K562 (cell line): ENCODE data around the gene IL4I1. TPM values are rescaled to one million over a fixed set of nuclear protein-coding genes. Genes with fewer than 3 reads are reported as not detected.

Source experiments
- ATF4 ChIP-seq: fragments of 450-650 bp; formaldehyde crosslinking; IDR thresholded peaks from 2 replicates; pipeline ENCODE4 v1.4.0; 2022; ENCODE audit warnings: mild to moderate bottlenecking, moderate library complexity
- CC2D1A ChIP-seq: fragments of 450-650 bp; IDR thresholded peaks from 2 replicates; pipeline ENCODE4 v1.6.1; 2017; ENCODE audit warnings: mild to moderate bottlenecking
- CLOCK ChIP-seq: fragments of 250-450 bp; sonication (Bioruptor Pico); IDR thresholded peaks from 2 replicates; pipeline ENCODE4 v1.4.0; 2020; ENCODE audit warnings: mild to moderate bottlenecking, moderate library complexity, borderline replicate concordance
- DMBX1 ChIP-seq: fragments of 250-450 bp; sonication (Bioruptor Pico); IDR thresholded peaks from 2 replicates; pipeline ENCODE4 v1.8.0; 2022; ENCODE audit warnings: inconsistent platforms, mild to moderate bottlenecking, moderate library complexity, borderline replicate concordance
- DPF2 ChIP-seq: fragments of 450-650 bp; IDR thresholded peaks from 2 replicates; pipeline ENCODE4 v1.6.1; 2016
- ELF1 ChIP-seq: fragments of 200-800 bp; sonication (Bioruptor generic); IDR thresholded peaks from 2 replicates; pipeline ENCODE4 v1.6.1; 2016; ENCODE audit warnings: missing genetic modification characterization, missing compliant biosample characterization
- FOXJ3 ChIP-seq: sonication (generic); formaldehyde crosslinking; IDR thresholded peaks from 2 replicates; pipeline ENCODE4 v1.4.0; 2020; ENCODE audit warnings: mild to moderate bottlenecking, missing genetic modification reagents
- LEF1 ChIP-seq: fragments of 450-650 bp; IDR thresholded peaks from 2 replicates; pipeline ENCODE4 v1.6.1; 2016; ENCODE audit warnings: mild to moderate bottlenecking
- MCM3 ChIP-seq: fragments of 450-650 bp; IDR thresholded peaks from 2 replicates; pipeline ENCODE4 v1.6.1; 2016
- PKNOX1 ChIP-seq: fragments of 450-650 bp; IDR thresholded peaks from 2 replicates; pipeline ENCODE4 v1.6.1; 2016
- RFX7 ChIP-seq: fragments of 250-450 bp; sonication (Bioruptor Pico); IDR thresholded peaks from 2 replicates; pipeline ENCODE4 v1.5.1; 2021; ENCODE audit warnings: mild to moderate bottlenecking
- TBP ChIP-seq: optimal IDR thresholded peaks from 2 replicates; pipeline ENCODE3; 2011; ENCODE audit warnings: low read depth, low read length, improper control_type of control experiment
- TEAD4 ChIP-seq, 2 experiments: sonication (generic) in 1 of 2; formaldehyde crosslinking in 1 of 2; IDR thresholded peaks; 2 replicates each; pipeline versions ENCODE4 v1.6.1 to v1.8.0; 2012 to 2022; ENCODE audit warnings: borderline replicate concordance in 1 of 2, inconsistent platforms in 1 of 2, low read length in 1 of 2, mild to moderate bottlenecking in 1 of 2, missing genetic modification reagents in 1 of 2
- USF2 ChIP-seq: sonication (generic); formaldehyde crosslinking; IDR thresholded peaks from 2 replicates; pipeline ENCODE4 v1.5.0; 2020; ENCODE audit warnings: missing genetic modification reagents
- ZNF740 ChIP-seq, 3 experiments: fragments of 200-800 bp in 1 of 3; sonication (Bioruptor generic) in 1 of 3; sonication (generic) in 1 of 3; formaldehyde crosslinking in 1 of 3; IDR thresholded peaks; 2 replicates each; pipeline versions ENCODE4 v1.6.1 to v1.8.0; 2016 to 2022; ENCODE audit warnings: mild to moderate bottlenecking in 2 of 3, missing compliant biosample characterization in 2 of 3, missing genetic modification characterization in 2 of 3, missing genetic modification reagents in 1 of 3
- ZNF77 ChIP-seq: fragments of 250-450 bp; sonication (Bioruptor Pico); IDR thresholded peaks from 2 replicates; pipeline ENCODE4 v1.5.0; 2020
- polyA plus RNA-seq, 8 experiments: library from polyadenylated mRNA; depleted of rRNA in 4 of 8; stranded (reverse) in 5 of 8; unstranded in 3 of 8; fragments of >200 nt; fragmentation: Nextera tagmentation in 2 of 8; fragmentation: Illumina TruSeq in 1 of 8; extraction: Ambion mirVana in 2 of 8; extraction: Trizol in 1 of 8; gene quantifications; 2 replicates each; pipeline versions ENCODE4 v1.2.1 to v1.2.3, GENCODE V29; 2011 to 2014; ENCODE audit warnings: inconsistent platforms in 1 of 8, missing spikeins in 1 of 8
- total RNA-seq, 7 experiments: library from RNA; depleted of rRNA in 6 of 7; stranded (reverse); fragments of >200 nt in 6 of 7; fragmentation: Illumina TruSeq in 2 of 7; extraction: Trizol in 2 of 7; gene quantifications; 2 replicates each; pipeline versions ENCODE4 v1.2.1 to v1.2.3, GENCODE V29; 2011 to 2021; ENCODE audit warnings: low replicate concordance in 1 of 7
- TF ChIP-seq, protein P1 (sequence below): sonication (generic); formaldehyde crosslinking; IDR thresholded peaks from 2 replicates; pipeline ENCODE4 v1.8.0; 2022; ENCODE audit warnings: missing genetic modification reagents, mild to moderate bottlenecking, borderline replicate concordance

The IL4I1 gene
- total and polyA plus RNA-seq, 9 of the 15 experiments (the other 6 are each of a cell fraction or from before 2014, with no cell fraction given), result 0.06 to 0.95 (median 0.43) TPM; not detected in 2

DNA sequence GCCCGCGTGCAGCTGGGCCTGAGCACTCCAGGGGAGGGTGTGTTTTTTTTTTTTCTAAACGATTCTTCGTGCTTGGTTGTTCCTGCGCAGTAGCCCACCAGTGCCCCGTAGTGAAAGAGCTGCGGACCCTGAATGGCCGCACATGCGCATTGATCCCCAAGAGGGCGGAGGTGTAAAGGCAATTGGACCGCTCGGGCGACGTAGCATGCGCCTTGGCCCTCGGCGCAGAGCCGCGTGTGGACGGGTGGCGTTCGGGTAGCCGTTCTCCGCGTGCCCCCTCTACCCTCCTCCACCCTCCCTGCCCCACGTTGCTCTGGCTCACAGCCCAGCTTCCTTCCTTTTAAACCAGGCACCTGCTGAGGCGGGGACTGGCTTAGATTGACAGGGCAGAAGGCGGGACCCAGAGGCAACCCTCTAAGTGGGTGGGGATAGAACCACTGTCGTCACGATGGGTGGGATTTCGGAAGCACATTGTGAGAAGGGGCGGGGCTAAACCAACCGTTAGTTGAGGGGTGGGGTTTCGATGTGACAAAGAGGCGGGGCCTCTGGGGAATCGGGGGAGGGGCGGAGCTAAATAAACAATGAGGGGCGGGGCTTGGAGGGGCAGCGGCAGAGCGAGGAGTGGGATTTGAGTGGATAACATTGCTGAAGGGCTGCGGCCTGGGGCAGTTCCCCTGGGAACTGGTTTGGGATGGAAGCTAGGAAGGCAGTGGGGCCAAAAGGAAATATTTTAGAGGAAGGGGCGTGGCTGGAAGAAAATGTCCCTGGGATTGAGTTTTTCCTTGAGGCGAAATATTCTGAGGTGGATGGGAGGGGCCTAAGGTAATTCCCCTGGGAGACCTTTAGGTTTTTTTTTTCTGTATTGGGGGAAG is 33.2 kb upstream of the IL4I1 start (continued):
- peak; percentile 99 for TF ChIP-seq PKNOX1
- 0 out of 2 replicates have a peak, but pooled peaks have one; percentile 18 for TF ChIP-seq LEF1
- no peak; the same call in 1 of the 2 replicates for TF ChIP-seq ZNF740 (CRISPR knock-in tag; IDR thresholded peaks at IDR 0.05)
- TF ChIP-seq ZNF740 (tag; IDR thresholded peaks at IDR 0.05), result no peak
- TF ChIP-seq USF2, result no peak
- TF ChIP-seq FOXJ3 (CRISPR knock-in tag), result no peak
- no peak for TF ChIP-seq CLOCK
- TF ChIP-seq TBP, result peak; percentile 98
- TF ChIP-seq, protein P1, sequence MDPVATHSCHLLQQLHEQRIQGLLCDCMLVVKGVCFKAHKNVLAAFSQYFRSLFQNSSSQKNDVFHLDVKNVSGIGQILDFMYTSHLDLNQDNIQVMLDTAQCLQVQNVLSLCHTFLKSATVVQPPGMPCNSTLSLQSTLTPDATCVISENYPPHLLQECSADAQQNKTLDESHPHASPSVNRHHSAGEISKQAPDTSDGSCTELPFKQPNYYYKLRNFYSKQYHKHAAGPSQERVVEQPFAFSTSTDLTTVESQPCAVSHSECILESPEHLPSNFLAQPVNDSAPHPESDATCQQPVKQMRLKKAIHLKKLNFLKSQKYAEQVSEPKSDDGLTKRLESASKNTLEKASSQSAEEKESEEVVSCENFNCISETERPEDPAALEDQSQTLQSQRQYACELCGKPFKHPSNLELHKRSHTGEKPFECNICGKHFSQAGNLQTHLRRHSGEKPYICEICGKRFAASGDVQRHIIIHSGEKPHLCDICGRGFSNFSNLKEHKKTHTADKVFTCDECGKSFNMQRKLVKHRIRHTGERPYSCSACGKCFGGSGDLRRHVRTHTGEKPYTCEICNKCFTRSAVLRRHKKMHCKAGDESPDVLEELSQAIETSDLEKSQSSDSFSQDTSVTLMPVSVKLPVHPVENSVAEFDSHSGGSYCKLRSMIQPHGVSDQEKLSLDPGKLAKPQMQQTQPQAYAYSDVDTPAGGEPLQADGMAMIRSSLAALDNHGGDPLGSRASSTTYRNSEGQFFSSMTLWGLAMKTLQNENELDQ (CRISPR knock-in tag), result 0 out of 2 replicates have a peak, but pooled peaks have one; percentile 8
- no peak for TF ChIP-seq ELF1
- TF ChIP-seq MCM3, result no peak
- 0 out of 2 replicates have a peak, but pooled peaks have one; percentile 65 for TF ChIP-seq ZNF77
- no peak for TF ChIP-seq CC2D1A
- TF ChIP-seq TEAD4 (IDR thresholded peaks at IDR 0.05; ENCODE audit: low read length), result peak; percentile 6; the same call in 1 of the 2 replicates
- no peak for TF ChIP-seq TEAD4 (CRISPR knock-in tag; IDR thresholded peaks at IDR 0.05; ENCODE audit: borderline replicate concordance)
- TF ChIP-seq DPF2, result peak; percentile 41; the same call in 1 of the 2 replicates
- peak; percentile 17; the same call in 1 of the 2 replicates for TF ChIP-seq DMBX1 (CRISPR knock-in tag)
- TF ChIP-seq RFX7 (CRISPR knock-in tag), result no peak
- peak; percentile 52; the same call in 1 of the 2 replicates for TF ChIP-seq ATF4 (CRISPR knock-in tag)
